ENCODE data around the gene ARPC2.

Gene ARPC2

GRCh38 chr2:218217360-218218267 is 625 bp downstream of the ARPC2 start:
- DNase-seq (ENCODE audit: low read depth): no peak
- peak overlapping the region; percentile 97 for H3K4me3 ChIP-seq (ENCODE audit: low read length)
- no peak for TF ChIP-seq CTCF (conservative IDR thresholded peaks at IDR 0.05; ENCODE audit: low read depth, low read length)

GRCh38 chr2:218218268-218219185 is 1.5 kb downstream of the ARPC2 start:
- TF ChIP-seq CTCF (conservative IDR thresholded peaks at IDR 0.05; ENCODE audit: low read depth, low read length): no peak
- DNase-seq (ENCODE audit: low read depth): no peak
- H3K4me3 ChIP-seq (ENCODE audit: low read length): peak overlapping the region; percentile 97

- DNase-seq (ENCODE audit: low read depth): no peak
- TF ChIP-seq CTCF (conservative IDR thresholded peaks at IDR 0.05; ENCODE audit: low read depth, low read length): no peak
- H3K4me3 ChIP-seq (ENCODE audit: low read length): peak overlapping the region; percentile 97
Measured at GRCh38 chr2:218219934-218220333, 2.9 kb downstream of the ARPC2 start.

GRCh38 chr2:218221000-218221399 is 4.0 kb downstream of the ARPC2 start:
- no peak for TF ChIP-seq CTCF (conservative IDR thresholded peaks at IDR 0.05; ENCODE audit: low read depth, low read length)
- no peak overlapping the region for H3K4me3 ChIP-seq (ENCODE audit: low read length)
- DNase-seq (ENCODE audit: low read depth): no peak

- no peak for TF ChIP-seq CTCF (conservative IDR thresholded peaks at IDR 0.05; ENCODE audit: low read depth, low read length)
- no peak for DNase-seq (ENCODE audit: low read depth)
- H3K4me3 ChIP-seq (ENCODE audit: low read length): no peak overlapping the region
Measured at GRCh38 chr2:218223046-218223445, 6.1 kb downstream of the ARPC2 start.

GRCh38 chr2:218224186-218224585 is 7.2 kb downstream of the ARPC2 start:
- no peak for TF ChIP-seq CTCF (conservative IDR thresholded peaks at IDR 0.05; ENCODE audit: low read depth, low read length)
- no peak for DNase-seq (ENCODE audit: low read depth)
- H3K4me3 ChIP-seq (ENCODE audit: low read length): no peak overlapping the region

Measured in retinal pigment epithelial cell (primary cell).